CD14-positive monocyte (primary cell): ENCODE results near the gene CADM1. TPM values are rescaled to one million over a fixed set of nuclear protein-coding genes. Genes with fewer than 3 reads are reported as not detected.

Experiments used
- DNase-seq, 3 donors: peaks; one replicate each; pipeline ENCODE4 v3.0.0-alpha.2; 2011 to 2022
- H2AFZ ChIP-seq: 2 replicates; pipeline ENCODE4 v1.6.0; 2012; ENCODE audit warnings: mild to moderate bottlenecking, low read depth, low read length, inconsistent platforms; ENCODE audit not compliant: insufficient read depth, poor library complexity, severe bottlenecking
- H3K27ac ChIP-seq, 2 donors: 1 replicate in 1 of 2; 2 replicates in 1 of 2; pipeline ENCODE4 v1.5.1; 2012 to 2013; ENCODE audit warnings: low read length in 2 of 2, control low read depth in 1 of 2, inconsistent platforms in 1 of 2, low read depth in 1 of 2, mild to moderate bottlenecking in 1 of 2
- H3K27me3 ChIP-seq, 2 donors: one replicate each; pipeline versions ENCODE4 v1.6.0 to v1.6.1; 2011 to 2013; ENCODE audit warnings: low read length in 2 of 2; ENCODE audit not compliant: control insufficient read depth in 2 of 2, insufficient read depth in 2 of 2
- H3K36me3 ChIP-seq, 2 donors: replicated peaks in 1 of 2; 1 replicate in 1 of 2; 2 replicates in 1 of 2; pipeline versions ENCODE4 v1.5.1 to v1.6.1; 2012 to 2013; ENCODE audit warnings: low read length in 2 of 2, control low read depth in 1 of 2, inconsistent platforms in 1 of 2, mild to moderate bottlenecking in 1 of 2; ENCODE audit not compliant: insufficient read depth in 2 of 2, control insufficient read depth in 1 of 2
- H3K4me1 ChIP-seq, 2 donors: 1 replicate in 1 of 2; 2 replicates in 1 of 2; pipeline versions ENCODE4 v1.5.1 to v1.6.1; 2012 to 2013; ENCODE audit warnings: low read length in 2 of 2, control low read depth in 1 of 2, inconsistent platforms in 1 of 2, mild to moderate bottlenecking in 1 of 2, moderate library complexity in 1 of 2; ENCODE audit not compliant: insufficient read depth in 2 of 2, control insufficient read depth in 1 of 2
- H3K4me2 ChIP-seq: replicated peaks from 2 replicates; pipeline ENCODE3; 2012; ENCODE audit warnings: low read length, moderate library complexity, mild to moderate bottlenecking; ENCODE audit not compliant: poor library complexity, severe bottlenecking; ENCODE audit errors: extremely low read depth
- H3K4me3 ChIP-seq, 3 experiments: fragments of 200-600 bp in 1 of 3; sonication (generic) in 1 of 3; replicated peaks in 1 of 3; 1 replicate in 2 of 3; 2 replicates in 1 of 3; pipeline ENCODE4 v1.5.1; 2011 to 2013; ENCODE audit warnings: low read length in 3 of 3, mild to moderate bottlenecking in 3 of 3, control low read depth in 2 of 3, low read depth in 2 of 3, inconsistent platforms in 1 of 3, moderate library complexity in 1 of 3
- H3K79me2 ChIP-seq: 2 replicates; pipeline ENCODE4 v1.6.0; 2012; ENCODE audit warnings: mild to moderate bottlenecking, control low read depth, inconsistent platforms, low read length, moderate library complexity; ENCODE audit not compliant: insufficient read depth
- H3K9ac ChIP-seq: 2 replicates; pipeline ENCODE4 v1.6.0; 2017; ENCODE audit warnings: low read length, mild to moderate bottlenecking; ENCODE audit not compliant: insufficient read depth, poor library complexity, severe bottlenecking
- H3K9me3 ChIP-seq, 2 donors: replicated peaks in 1 of 2; 1 replicate in 1 of 2; 2 replicates in 1 of 2; pipeline versions ENCODE4 v1.5.1 to v1.6.1; 2012 to 2013; ENCODE audit warnings: low read length in 2 of 2, control low read depth in 1 of 2; ENCODE audit not compliant: control insufficient read depth in 1 of 2, insufficient read depth in 1 of 2
- H4K20me1 ChIP-seq: 2 replicates; pipeline ENCODE4 v1.6.0; 2012; ENCODE audit warnings: mild to moderate bottlenecking, low read length, control low read depth, moderate library complexity; ENCODE audit not compliant: insufficient read depth
- H3K27ac Mint-ChIP-seq, 7 donors: one replicate each; pipeline ENCODE4 v1.8.0; 2020; ENCODE audit warnings: mild to moderate bottlenecking in 7 of 7, mixed read lengths in 7 of 7, moderate library complexity in 6 of 7, inconsistent platforms in 2 of 7
- H3K27me3 Mint-ChIP-seq, 3 donors: one replicate each; pipeline ENCODE4 v1.8.0; 2021 to 2022; ENCODE audit warnings: low read depth in 3 of 3, mild to moderate bottlenecking in 3 of 3, mixed read lengths in 3 of 3, moderate library complexity in 3 of 3, inconsistent platforms in 1 of 3
- H3K36me3 Mint-ChIP-seq, 2 donors: one replicate each; pipeline ENCODE4 v1.8.0; 2020; ENCODE audit warnings: mixed read lengths in 2 of 2, inconsistent platforms in 1 of 2, mild to moderate bottlenecking in 1 of 2
- H3K4me1 Mint-ChIP-seq: one replicate; pipeline ENCODE4 v1.8.0; 2020; ENCODE audit warnings: mild to moderate bottlenecking, mixed read lengths
- H3K4me3 Mint-ChIP-seq, 2 donors: one replicate each; pipeline ENCODE4 v1.8.0; 2020; ENCODE audit warnings: mild to moderate bottlenecking in 2 of 2, mixed read lengths in 2 of 2, moderate library complexity in 1 of 2
- H3K9me3 Mint-ChIP-seq, 7 donors: one replicate each; pipeline ENCODE4 v1.8.0; 2020 to 2022; ENCODE audit warnings: mixed read lengths in 7 of 7, mild to moderate bottlenecking in 6 of 7, moderate library complexity in 6 of 7, inconsistent platforms in 2 of 7
- CTCF ChIP-seq: fragments of 200-600 bp; IDR thresholded peaks from one replicate; pipeline ENCODE4 v1.8.0; 2022; ENCODE audit warnings: antibody characterized with exemption, mild to moderate bottlenecking
- WGBS: methylation state at CpG from one replicate; pipeline ENCODE4 v1.1.5; 2013; ENCODE audit warnings: missing lambda C conversion rate; ENCODE audit not compliant: insufficient coverage; 5-methylcytosine and 5-hydroxymethylcytosine counted together
- intact Hi-C, 2 donors: fragments of 100-400 bp; cut with micrococcal nuclease; formaldehyde crosslinking; loops; one replicate each; pipeline versions ENCODE4 v1.15.0 to v1.15.1; 2023
- polyA plus RNA-seq, 3 donors: library from polyadenylated mRNA; depleted of rRNA in 1 of 3; unstranded in 2 of 3; stranded (reverse) in 1 of 3; fragments of 300-500 nt in 2 of 3; fragments of >200 nt in 1 of 3; fragmentation: Illumina TruSeq in 2 of 3; gene quantifications; 1 replicate in 2 of 3; 2 replicates in 1 of 3; pipeline ENCODE4 v1.2.3, GENCODE V29; 2012 to 2021

The CADM1 gene
- polyA plus RNA-seq, 3 donors: not detected

GRCh38 chr11:115456019-115456418 is 48.2 kb downstream of the CADM1 start:
- H3K27ac Mint-ChIP-seq: no peak overlapping the region
- no peaks in the 10 kb centered on the region for H3K36me3 ChIP-seq
- H3K79me2 ChIP-seq: no peaks in the 10 kb centered on the region
- no peak overlapping the region for H3K4me3 ChIP-seq
- no peak overlapping the region for H2AFZ ChIP-seq
- intact Hi-C loops: no loop called here
- H4K20me1 ChIP-seq: no peaks in the 10 kb centered on the region
- H3K4me2 ChIP-seq: no peak overlapping the region
- H3K27me3 ChIP-seq: no peaks in the 10 kb centered on the region
- H3K9me3 Mint-ChIP-seq: peaks cover 0 to 1% (median 0%) of the 10 kb centered on the region in 7 donors
- H3K9me3 ChIP-seq: no peaks in the 10 kb centered on the region
- H3K36me3 Mint-ChIP-seq: no peaks in the 10 kb centered on the region
- H3K4me3 Mint-ChIP-seq: no peak overlapping the region
- DNase-seq: no peak
- TF ChIP-seq CTCF: no peak
- no peak overlapping the region for H3K9ac ChIP-seq
- H3K4me1 ChIP-seq: no peaks in the 10 kb centered on the region
- H3K27ac ChIP-seq: no peak overlapping the region
- H3K4me1 Mint-ChIP-seq: no peaks in the 10 kb centered on the region
- H3K27me3 Mint-ChIP-seq: peaks cover 2 to 3% (median 3%) of the 10 kb centered on the region in 3 donors

- H3K4me2 ChIP-seq: no peak overlapping the region
- H3K9me3 ChIP-seq: no peaks in the 10 kb centered on the region
- Mint-ChIP-seq H3K27ac (no peak overlapping the region), H3K36me3 (no peaks in the 10 kb centered on the region), H3K4me3 (no peak overlapping the region), H3K27me3 (peaks cover 2 to 3% (median 3%) of the 10 kb centered on the region in 3 donors), H3K4me1 (no peaks in the 10 kb centered on the region), H3K9me3 (peaks cover 0 to 1% (median 0%) of the 10 kb centered on the region in 7 donors)
- no peaks in the 10 kb centered on the region for H4K20me1 ChIP-seq
- H3K9ac ChIP-seq: no peak overlapping the region
- no peak overlapping the region for H3K27ac ChIP-seq
- DNase-seq: no peak
- intact Hi-C loops: no loop called here
- no peaks in the 10 kb centered on the region for H3K36me3 ChIP-seq
- H2AFZ ChIP-seq: no peak overlapping the region
- no peaks in the 10 kb centered on the region for H3K4me1 ChIP-seq
- H3K79me2 ChIP-seq: no peaks in the 10 kb centered on the region
- H3K27me3 ChIP-seq: no peaks in the 10 kb centered on the region
- no peak overlapping the region for H3K4me3 ChIP-seq
- 85% methylated on average over 4 of the region's 4 CpGs for WGBS
- TF ChIP-seq CTCF: no peak
Measured at GRCh38 chr11:115455613-115456012, 48.6 kb downstream of the CADM1 start.
